Measurements from ENCODE around the gene SLMAP. TPM values are rescaled to one million over a fixed set of nuclear protein-coding genes. Genes with fewer than 3 reads are reported as not detected.
"Not testable (repeated sequence)": the region's sequence is repeated elsewhere in the genome, so short reads cannot be mapped to it uniquely, and the experiment has no call there.

The SLMAP gene
- total RNA-seq, 1 donor from 2014 or later, result 60.7 TPM

GRCh38 chr3:57787867-57788623 lies 31.9 kb downstream of the SLMAP start:
- FAIRE-seq, result no peak

GRCh38 chr3:57788624-57789018 lies 32.5 kb downstream of the SLMAP start:
- DNase-seq (ENCODE audit: low spot score in 2 of 2), result no peak
- FAIRE-seq, result no peak

More at GRCh38 chr3:57787867-57788623, 31.9 kb downstream of the SLMAP start:
- no peak for DNase-seq (ENCODE audit: low spot score in 2 of 2)

- DNase-seq (ENCODE audit: low spot score in 2 of 2), result no peak
- no peak for FAIRE-seq
Measured at GRCh38 chr3:57791245-57791644, 35.1 kb downstream of the SLMAP start.

GRCh38 chr3:57792198-57792597 lies 36.1 kb downstream of the SLMAP start:
- FAIRE-seq, result no peak
- DNase-seq (ENCODE audit: low spot score in 2 of 2), result no peak

GRCh38 chr3:57793737-57794187 lies 37.7 kb downstream of the SLMAP start:
- no peak for DNase-seq (ENCODE audit: low spot score in 2 of 2)

GRCh38 chr3:57794501-57794900 lies 38.4 kb downstream of the SLMAP start:
- FAIRE-seq, result no peak
- no peak for DNase-seq (ENCODE audit: low spot score in 2 of 2)

More at GRCh38 chr3:57793737-57794187, 37.7 kb downstream of the SLMAP start:
- FAIRE-seq, result no peak

GRCh38 chr3:57794951-57795350 lies 38.8 kb downstream of the SLMAP start:
- DNase-seq (ENCODE audit: low spot score in 2 of 2) (no peak), FAIRE-seq (no peak)

- DNase-seq (ENCODE audit: low spot score in 2 of 2) (no peak), FAIRE-seq (no peak)
Measured at GRCh38 chr3:57796261-57796660, 40.2 kb downstream of the SLMAP start.

GRCh38 chr3:57797701-57798487 lies 41.8 kb downstream of the SLMAP start:
- FAIRE-seq, result no peak
- DNase-seq (ENCODE audit: low spot score in 2 of 2), result no peak

GRCh38 chr3:57803647-57804081 lies 47.6 kb downstream of the SLMAP start:
- peak in 1 of 2 donors; percentile 18 for DNase-seq (ENCODE audit: low spot score in 2 of 2)

GRCh38 chr3:57805266-57805665 lies 49.2 kb downstream of the SLMAP start:
- FAIRE-seq (no peak), DNase-seq (ENCODE audit: low spot score in 2 of 2) (no peak)

More at GRCh38 chr3:57803647-57804081, 47.6 kb downstream of the SLMAP start:
- no peak for FAIRE-seq

GRCh38 chr3:57805674-57806073 lies 49.6 kb downstream of the SLMAP start:
- DNase-seq (ENCODE audit: low spot score in 2 of 2) (no peak), FAIRE-seq (no peak)

GRCh38 chr3:57806195-57806594 lies 50.1 kb downstream of the SLMAP start:
- FAIRE-seq; DNase-seq (ENCODE audit: low spot score in 2 of 2): not testable (repeated sequence)

GRCh38 chr3:57808961-57809608 lies 53.0 kb downstream of the SLMAP start:
- FAIRE-seq (no peak), DNase-seq (ENCODE audit: low spot score in 2 of 2) (no peak)

GRCh38 chr3:57809609-57809968 lies 53.5 kb downstream of the SLMAP start:
- DNase-seq (ENCODE audit: low spot score in 2 of 2) (no peak), FAIRE-seq (no peak)

- no peak for DNase-seq (ENCODE audit: low spot score in 2 of 2)
- no peak for FAIRE-seq
Measured at GRCh38 chr3:57810048-57810447, 53.9 kb downstream of the SLMAP start.

- FAIRE-seq, result no peak
- DNase-seq (ENCODE audit: low spot score in 2 of 2), result no peak
Measured at GRCh38 chr3:57810471-57811137, 54.5 kb downstream of the SLMAP start.

GRCh38 chr3:57815036-57815435 lies 58.9 kb downstream of the SLMAP start:
- FAIRE-seq (no peak), DNase-seq (ENCODE audit: low spot score in 2 of 2) (no peak)

GRCh38 chr3:57816471-57817095 lies 60.5 kb downstream of the SLMAP start:
- no peak for FAIRE-seq

GRCh38 chr3:57818772-57819171 lies 62.7 kb downstream of the SLMAP start:
- FAIRE-seq, result no peak
- DNase-seq (ENCODE audit: low spot score in 2 of 2), result no peak

More at GRCh38 chr3:57816471-57817095, 60.5 kb downstream of the SLMAP start:
- DNase-seq (ENCODE audit: low spot score in 2 of 2), result no peak

Data from frontal cortex (tissue), 4 donors.